Right renal pelvis (tissue), 4 donors: ENCODE measurements around the gene POLE3. TPM values are rescaled to one million over a fixed set of nuclear protein-coding genes. Genes with fewer than 3 reads are reported as not detected.
"Not testable (repeated sequence)": the region's sequence is repeated elsewhere in the genome, so short reads cannot be mapped to it uniquely, and the experiment has no call there.

ENCODE experiments used
- DNase-seq, 4 donors: peaks; one replicate each; pipeline ENCODE4 v3.0.0-alpha.2; 2013; ENCODE audit warnings: low read depth in 4 of 4, low spot score in 3 of 4, missing footprints in 1 of 4
- polyA plus RNA-seq, 4 donors: library from polyadenylated mRNA; unstranded; fragments of 120-200 nt; gene quantifications; one replicate each; pipeline ENCODE4 v1.2.1, GENCODE V29; 2013; ENCODE audit not compliant: insufficient read length in 4 of 4

The POLE3 gene
- polyA plus RNA-seq, 4 donors, result 65.4 to 72.9 (median 69.2) TPM

DNA sequence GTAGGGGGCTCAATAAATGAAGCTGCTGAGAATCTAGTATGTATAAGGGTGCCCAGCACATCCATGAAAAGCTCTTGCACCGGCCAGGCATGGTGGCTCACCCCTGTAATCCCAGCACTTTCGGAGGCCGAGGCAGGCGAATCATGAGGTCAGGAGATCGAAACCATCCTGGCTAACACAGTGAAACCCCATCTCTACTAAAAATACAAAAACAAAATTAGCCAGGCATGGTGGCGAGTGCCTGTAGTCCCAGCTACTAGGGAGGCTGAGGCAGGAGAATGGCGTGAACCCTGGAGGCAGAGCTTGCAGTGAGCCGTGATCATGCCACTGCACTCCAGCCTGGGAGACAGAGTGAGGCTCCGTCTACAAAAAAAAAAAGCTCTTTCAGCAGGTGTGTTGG lies 4.1 kb downstream of the POLE3 start:
- not testable (repeated sequence) for DNase-seq

DNA sequence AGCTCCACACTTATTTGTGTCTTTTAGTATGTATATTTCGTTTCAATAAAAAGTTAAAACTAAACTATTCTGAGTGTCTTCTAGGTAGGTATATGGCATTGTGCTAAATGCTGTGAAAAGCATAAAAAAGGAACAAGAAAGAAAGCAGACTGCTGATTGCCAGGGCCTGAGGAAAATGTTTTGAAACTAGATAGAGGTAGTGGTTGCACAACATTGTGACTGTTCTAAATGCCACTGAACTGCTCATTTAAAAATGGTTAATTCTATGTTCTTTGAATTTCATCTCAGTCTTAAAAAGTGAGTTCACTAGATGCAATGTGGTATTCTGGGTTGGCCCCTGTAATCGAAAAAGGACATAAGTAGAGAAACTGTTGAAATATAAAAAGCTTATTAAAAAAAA lies 6.8 kb downstream of the POLE3 start:
- DNase-seq, result no peak

GRCh38 chr9:113401027-113401792 lies 9.3 kb downstream of the POLE3 start, which contains the start of gene ALAD:
Gene ALAD (minus strand): TSS chr9:113401284. CDS start chr9:113393559, 7,725 bp downstream.
- peak; percentile 97 to 98 (median 98) for DNase-seq

DNA sequence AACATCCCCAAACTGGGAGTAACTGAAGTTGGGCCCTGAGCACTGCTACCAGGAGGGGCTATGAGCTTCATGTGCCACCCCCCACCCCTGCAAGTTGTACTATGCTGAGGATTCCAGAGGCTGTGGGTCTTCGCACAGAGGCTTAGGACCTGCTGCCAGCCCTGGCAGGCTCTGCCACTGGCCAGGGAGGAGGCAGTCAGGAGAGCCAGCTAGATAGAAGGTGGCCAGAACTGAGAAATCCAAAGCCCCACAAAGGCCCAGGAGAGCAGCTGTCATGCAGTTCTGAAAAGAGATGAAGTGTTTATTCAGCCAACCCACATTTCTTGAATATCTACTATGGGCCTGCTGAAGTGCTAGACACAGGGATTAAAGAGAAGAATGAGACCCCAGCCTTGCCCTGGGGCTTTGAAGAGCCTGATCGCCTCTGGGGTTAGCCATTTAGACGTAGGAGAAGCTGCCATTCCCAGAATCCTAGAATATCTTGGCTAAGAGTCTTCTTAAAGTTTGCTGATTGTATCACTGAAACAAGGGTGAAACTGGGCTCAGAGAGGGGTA lies 10.8 kb downstream of the POLE3 start:
- no peak for DNase-seq

GRCh38 chr9:113398796-113399195 lies 11.7 kb downstream of the POLE3 start:
- DNase-seq, result no peak

- DNase-seq, result no peak
Measured at GRCh38 chr9:113397203-113397631, 13.3 kb downstream of the POLE3 start.

DNA sequence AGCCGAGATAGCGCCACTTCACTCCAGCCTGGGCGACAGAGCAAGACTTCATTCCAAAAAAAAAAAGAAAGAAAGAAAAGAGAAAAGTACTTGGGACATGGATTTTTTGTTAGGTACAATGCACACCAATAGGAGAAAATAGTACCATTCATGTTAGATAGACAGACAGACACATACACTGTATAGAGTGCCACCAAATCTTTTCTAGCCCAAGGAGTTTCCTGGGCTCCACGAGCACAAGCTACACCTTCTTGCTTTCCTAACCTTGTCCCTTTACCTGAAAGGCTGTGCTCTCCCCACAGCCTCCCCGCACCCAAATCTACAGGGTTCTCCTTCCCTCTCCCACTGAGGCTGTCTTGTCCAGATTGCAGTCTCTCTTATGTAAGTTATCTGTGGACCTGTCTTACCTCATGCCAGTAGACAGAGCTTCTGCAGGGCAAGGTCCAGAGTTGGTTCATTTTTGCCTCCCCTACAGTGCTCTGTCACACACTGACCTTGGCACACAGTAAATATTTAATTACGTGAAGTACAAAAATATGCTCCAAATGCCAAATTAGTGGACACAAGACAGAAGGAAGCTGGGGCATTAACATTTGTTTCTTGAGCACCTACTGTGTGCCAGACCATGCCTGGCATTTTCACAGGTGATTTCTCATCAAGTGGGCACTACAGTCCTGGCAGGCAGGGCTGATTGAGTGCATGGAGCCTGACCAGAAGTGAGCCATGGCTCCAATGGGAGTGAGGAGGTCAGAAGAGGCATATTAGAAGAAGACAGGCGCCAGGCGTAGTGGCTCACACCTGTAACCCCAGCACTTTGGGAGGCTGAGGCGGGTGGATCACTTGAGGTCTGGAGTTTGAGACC lies 15.2 kb downstream of the POLE3 start:
- no peak for DNase-seq

DNA sequence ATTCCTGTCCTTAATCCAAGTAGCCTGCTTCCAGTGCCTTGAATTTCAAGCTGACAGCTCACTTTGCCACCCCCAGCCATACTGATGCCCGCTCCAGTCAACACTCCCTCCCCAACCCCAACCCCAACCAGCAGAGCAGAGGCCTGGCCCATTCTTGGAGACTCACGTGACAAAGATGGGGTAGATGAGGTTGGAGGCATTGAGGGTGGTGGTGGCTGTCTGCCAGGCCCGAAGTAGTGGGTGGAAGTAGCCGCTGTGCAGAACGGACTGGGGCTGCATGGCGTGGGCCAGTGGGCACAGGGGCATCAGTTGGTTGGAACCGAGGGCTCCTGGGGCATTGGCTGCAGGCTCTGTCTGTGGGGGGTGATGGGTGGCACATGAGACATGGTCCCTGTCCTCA lies 17.2 kb downstream of the POLE3 start:
- no peak for DNase-seq

DNA sequence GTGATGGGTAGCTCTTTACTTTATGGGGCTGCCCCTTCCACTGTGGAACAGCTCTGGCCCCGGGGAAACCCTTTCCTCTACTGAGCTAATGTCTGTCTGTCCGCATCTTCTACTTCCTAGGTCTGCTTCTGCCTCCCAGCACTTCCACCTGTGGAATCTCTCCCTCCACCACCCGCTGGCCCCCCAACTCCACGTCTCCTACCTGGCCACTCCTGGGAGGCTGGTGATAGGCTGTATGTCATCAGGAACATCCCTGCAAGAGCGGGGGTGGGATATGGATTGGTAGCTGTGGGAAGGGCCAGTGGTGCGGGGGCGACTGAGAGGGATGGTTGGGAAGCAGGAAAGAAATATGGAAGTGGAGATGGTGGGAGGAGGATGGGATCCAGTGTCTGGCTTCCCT lies 18.6 kb downstream of the POLE3 start:
- DNase-seq, result no peak

GRCh38 chr9:113390192-113390960 lies 20.1 kb downstream of the POLE3 start:
- DNase-seq, result no peak

- DNase-seq, result no peak
Measured at GRCh38 chr9:113389451-113389850, 21.0 kb downstream of the POLE3 start.

DNA sequence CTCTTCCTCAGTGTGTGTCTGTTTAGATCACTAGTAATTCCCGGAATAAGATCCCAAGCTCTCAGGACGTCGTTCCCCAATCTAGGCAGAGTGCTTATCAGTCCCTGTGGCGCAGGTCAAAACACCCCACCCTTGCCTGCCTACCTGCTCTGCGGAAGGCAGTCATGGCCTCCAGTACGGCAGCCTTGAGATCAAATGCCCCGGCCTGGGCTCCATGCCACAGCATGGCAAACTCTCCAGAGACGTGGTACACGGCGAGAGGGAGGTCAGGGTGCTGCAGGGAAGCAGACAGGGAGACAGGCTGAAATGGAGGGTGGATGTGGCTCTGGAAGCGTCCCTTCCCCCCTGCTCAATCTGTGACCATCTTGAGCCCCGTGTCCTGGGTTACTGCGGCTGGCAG lies 21.6 kb downstream of the POLE3 start:
- DNase-seq, result no peak

DNA sequence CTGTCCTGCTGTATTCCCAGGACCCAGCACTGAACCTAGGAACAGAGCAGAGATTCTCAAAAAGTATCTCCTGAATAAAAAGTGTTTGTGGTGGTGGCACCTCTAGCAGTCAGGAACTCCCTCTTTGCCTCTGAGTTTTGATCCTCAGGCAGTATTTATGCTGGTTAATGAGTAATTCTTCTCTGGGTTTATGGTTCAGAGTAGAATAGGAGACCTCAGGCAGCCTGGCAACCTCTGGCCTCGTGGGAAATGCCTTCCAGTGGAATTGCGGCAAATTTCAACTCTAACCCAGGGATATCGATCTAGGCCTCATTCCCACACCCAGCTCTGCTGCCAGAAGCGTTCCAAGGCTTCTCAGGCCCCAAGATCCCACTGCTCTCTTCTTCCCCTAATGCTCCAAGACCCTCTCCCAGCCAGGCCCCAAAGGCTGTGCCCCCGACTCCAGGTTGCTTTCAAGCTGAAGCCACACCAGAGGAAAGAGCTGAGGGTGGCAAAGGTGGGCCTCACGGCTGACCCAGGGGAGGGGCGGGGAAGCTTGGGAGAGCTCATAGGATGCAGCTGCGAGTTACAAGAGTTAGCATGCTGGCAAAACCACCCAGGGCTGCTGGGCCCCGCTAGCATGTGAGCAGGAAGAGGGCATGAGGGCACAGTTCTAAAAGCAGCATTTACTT lies 22.8 kb downstream of the POLE3 start:
- DNase-seq, result no peak

GRCh38 chr9:113386571-113387393 lies 23.7 kb downstream of the POLE3 start:
- DNase-seq, result no peak

- peak in 3 of 4 donors; percentile 40 to 60 (median 53) for DNase-seq
Measured at GRCh38 chr9:113381909-113382411, 28.5 kb downstream of the POLE3 start.

DNA sequence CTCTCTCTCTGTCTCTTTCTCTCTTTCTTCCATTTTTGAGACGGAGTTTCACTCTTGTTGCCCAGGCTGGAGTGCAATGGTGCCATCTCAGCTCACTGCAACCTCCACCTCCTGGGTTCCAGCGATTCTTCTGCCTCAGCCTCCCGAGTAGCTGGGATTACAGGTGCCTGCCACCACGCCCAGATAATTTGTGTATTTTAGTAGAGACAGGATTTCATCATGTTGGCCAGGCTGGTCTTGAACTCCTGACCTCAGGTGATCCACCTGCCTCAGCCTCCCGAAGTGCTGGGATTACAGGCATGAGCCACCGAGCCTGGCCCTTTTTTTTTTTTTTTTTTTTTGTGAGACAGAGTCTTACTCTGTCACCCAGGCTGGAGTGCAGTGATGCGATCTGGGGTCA lies 29.0 kb downstream of the POLE3 start:
- DNase-seq, result not testable (repeated sequence)

GRCh38 chr9:113380869-113381378 lies 29.6 kb downstream of the POLE3 start:
- DNase-seq, result no peak

DNA sequence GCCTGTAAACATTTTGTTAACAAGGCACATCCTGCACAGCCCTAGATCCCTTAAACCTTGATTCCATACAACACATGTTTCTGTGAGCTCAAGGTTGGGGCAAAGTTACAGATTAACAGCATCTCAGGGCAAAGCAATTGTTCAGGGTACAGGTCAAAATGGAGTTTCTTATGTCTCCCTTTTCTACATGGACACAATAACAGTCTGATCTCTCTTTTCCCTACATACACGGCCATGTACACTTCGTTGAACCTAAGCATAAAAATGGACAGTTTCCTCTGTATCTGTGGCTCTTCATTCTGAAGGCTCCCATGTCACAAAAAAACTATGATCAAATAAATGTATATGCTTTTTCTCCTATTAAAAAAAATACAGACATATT lies 30.7 kb downstream of the POLE3 start:
- DNase-seq, result not testable (repeated sequence)
